Esophagus squamous epithelium (tissue), 4 donors: ENCODE measurements around the gene SLC41A2.

ENCODE experiments used
- POLR2A ChIP-seq, 4 donors: fragments of 450-650 bp; IDR thresholded peaks; one replicate each; pipeline ENCODE4 v1.6.1; 2017; ENCODE audit warnings: antibody characterized with exemption in 4 of 4, mild to moderate bottlenecking in 4 of 4, moderate library complexity in 3 of 4
- TF ChIP-seq, protein P1 (sequence below), 6 experiments: fragments of 450-650 bp in 4 of 6; fragments of 200-600 bp in 2 of 6; sonication (generic) in 2 of 6; IDR thresholded peaks; one replicate each; pipeline ENCODE4 v1.5.1; 2016 to 2019; ENCODE audit warnings: antibody characterized with exemption in 6 of 6, mild to moderate bottlenecking in 4 of 6, moderate library complexity in 4 of 6

DNA sequence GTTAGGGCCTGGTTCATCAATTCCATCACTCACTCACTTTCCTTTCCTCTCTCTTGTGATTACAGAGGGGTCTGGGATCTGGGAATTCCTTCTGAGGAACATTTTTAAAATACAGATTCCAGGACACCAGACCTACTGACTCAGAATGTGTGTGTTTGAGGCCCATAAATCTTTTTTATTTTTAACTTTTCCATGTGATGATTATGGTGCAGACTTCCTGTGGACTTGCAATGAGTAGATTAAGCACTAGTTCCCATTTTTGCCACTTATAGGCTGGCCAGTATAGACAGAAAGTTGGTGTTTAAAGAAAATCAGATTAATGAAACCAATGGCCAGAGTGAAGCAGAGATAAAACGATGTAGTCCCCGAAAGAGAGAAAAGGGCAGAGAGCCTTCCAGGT lies 28.1 kb downstream of the SLC41A2 start:
- TF ChIP-seq, protein P1, sequence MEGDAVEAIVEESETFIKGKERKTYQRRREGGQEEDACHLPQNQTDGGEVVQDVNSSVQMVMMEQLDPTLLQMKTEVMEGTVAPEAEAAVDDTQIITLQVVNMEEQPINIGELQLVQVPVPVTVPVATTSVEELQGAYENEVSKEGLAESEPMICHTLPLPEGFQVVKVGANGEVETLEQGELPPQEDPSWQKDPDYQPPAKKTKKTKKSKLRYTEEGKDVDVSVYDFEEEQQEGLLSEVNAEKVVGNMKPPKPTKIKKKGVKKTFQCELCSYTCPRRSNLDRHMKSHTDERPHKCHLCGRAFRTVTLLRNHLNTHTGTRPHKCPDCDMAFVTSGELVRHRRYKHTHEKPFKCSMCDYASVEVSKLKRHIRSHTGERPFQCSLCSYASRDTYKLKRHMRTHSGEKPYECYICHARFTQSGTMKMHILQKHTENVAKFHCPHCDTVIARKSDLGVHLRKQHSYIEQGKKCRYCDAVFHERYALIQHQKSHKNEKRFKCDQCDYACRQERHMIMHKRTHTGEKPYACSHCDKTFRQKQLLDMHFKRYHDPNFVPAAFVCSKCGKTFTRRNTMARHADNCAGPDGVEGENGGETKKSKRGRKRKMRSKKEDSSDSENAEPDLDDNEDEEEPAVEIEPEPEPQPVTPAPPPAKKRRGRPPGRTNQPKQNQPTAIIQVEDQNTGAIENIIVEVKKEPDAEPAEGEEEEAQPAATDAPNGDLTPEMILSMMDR (IDR thresholded peaks at IDR 0.05) = no peak
- TF ChIP-seq POLR2A (IDR thresholded peaks at IDR 0.05) = no peak
